ENCODE measurements around the gene HYLS1.

GRCh38 chr11:125902927-125903710 lies 15.7 kb downstream of the HYLS1 start, which contains the start of gene PUS3:
- TF ChIP-seq CTCF (conservative IDR thresholded peaks at IDR 0.05; ENCODE audit: low read depth, low read length) = no peak
- TF ChIP-seq EZH2 (IDR thresholded peaks at IDR 0.05; ENCODE audit: borderline replicate concordance, low read depth, low read length, poor library complexity, severe bottlenecking) = no peak

Data from A673 (cell line).